Brain microvascular endothelial cell (primary cell): ENCODE results near the gene POU2AF2.

ENCODE experiments used
- DNase-seq: peaks from one replicate; pipeline ENCODE4 v3.0.0-alpha.2; 2020
- H3K27ac ChIP-seq: fragments of 250-450 bp; sonication (Bioruptor Pico); 2 replicates; pipeline ENCODE4 v1.5.1; 2020; ENCODE audit warnings: mild to moderate bottlenecking, moderate library complexity
- H3K27me3 ChIP-seq: fragments of 250-450 bp; sonication (Bioruptor Pico); replicated peaks from 2 replicates; pipeline ENCODE4 v1.5.1; 2020; ENCODE audit warnings: mild to moderate bottlenecking
- H3K36me3 ChIP-seq: fragments of 250-450 bp; sonication (Bioruptor Pico); replicated peaks from 2 replicates; pipeline ENCODE4 v1.5.1; 2020; ENCODE audit warnings: mild to moderate bottlenecking
- H3K4me3 ChIP-seq: 2 replicates; pipeline ENCODE4 v1.5.1; 2011; ENCODE audit warnings: low read depth, mild to moderate bottlenecking, control low read depth, low read length, moderate library complexity
- CTCF ChIP-seq: IDR thresholded peaks from 2 replicates; pipeline ENCODE4 v1.5.1; 2011; ENCODE audit warnings: low read depth, mild to moderate bottlenecking, moderate library complexity, low read length, control low read depth, inconsistent platforms; ENCODE audit errors: missing control alignments
- in situ Hi-C: cut with HindIII; loops from 2 replicates; pipeline ENCODE4 v1.10.0; 2017; ENCODE audit warnings: low sequenced_read_pairs, low pct_ligation_motif_present

POU2AF2 gene

GRCh38 chr11:111307472-111308108, 62.1 kb downstream of the POU2AF2 start:
- in situ Hi-C loops, result no loop called here
- peaks cover 5% of the 10 kb centered on the region for H3K27me3 ChIP-seq
- no peak for TF ChIP-seq CTCF

DNA sequence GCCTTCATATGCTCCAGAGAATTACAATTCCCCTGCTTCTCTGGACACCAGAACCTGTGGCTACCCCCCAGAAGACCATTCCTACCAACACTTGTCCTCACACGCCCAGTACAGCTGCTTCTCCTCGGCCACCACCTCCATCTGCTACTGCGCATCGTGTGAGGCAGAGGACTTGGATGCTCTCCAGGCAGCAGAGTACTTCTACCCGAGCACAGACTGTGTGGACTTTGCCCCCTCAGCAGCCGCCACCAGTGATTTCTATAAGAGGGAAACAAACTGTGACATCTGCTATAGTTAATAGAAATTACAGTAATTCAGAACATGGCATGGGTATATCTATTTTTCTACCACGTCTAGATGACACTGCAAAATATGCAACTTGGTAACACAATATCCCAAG, 62.6 kb downstream of the POU2AF2 start:
- DNase-seq, result no peak
- in situ Hi-C loops, result no loop called here

More at GRCh38 chr11:111307472-111308108, 62.1 kb downstream of the POU2AF2 start:
- Histone ChIP-seq H3K27ac (no peak overlapping the region), H3K4me3 (no peak overlapping the region), H3K36me3 (no peaks in the 10 kb centered on the region)
- DNase-seq, result no peak

DNA sequence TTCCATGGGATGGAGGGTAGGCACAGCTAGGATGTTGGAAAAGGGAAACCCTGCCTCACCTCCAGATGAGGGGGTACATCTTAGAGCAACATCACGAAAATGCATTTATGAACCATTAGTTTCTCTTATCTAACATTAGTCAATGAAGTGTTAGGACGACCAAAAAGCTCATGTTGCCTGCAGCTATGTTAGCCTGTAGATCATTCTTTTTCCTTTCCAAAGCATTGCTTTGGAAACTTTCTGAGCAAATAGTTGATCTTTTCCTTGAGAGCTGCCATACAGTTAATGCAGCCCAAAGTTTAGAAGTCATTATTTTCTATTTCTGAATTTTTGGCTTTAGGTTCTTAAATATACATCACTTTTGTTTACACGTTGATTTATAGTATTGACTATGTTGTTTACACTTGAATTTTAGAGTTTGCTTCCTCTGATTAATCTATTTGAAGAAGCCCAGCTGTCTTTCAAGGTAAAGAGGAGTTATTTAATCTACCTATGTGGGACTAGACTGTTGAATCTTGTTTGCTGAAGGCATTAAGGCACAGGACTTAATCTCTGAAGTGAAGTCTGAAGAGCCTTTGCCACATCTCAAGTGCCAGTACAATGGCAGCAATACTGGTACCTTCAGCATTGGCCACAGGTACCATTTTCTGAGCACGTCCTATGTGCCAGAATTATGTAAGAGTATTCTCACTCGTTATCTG, 63.8 kb downstream of the POU2AF2 start:
- H3K27ac ChIP-seq, result no peak overlapping the region
- no peak overlapping the region for H3K4me3 ChIP-seq
- no peak for DNase-seq
- peaks cover 2% of the 10 kb centered on the region for H3K27me3 ChIP-seq
- in situ Hi-C loops, result no loop called here
- H3K36me3 ChIP-seq, result no peaks in the 10 kb centered on the region
- TF ChIP-seq CTCF, result no peak

More for the DNA sequence above, 62.6 kb downstream of the POU2AF2 start:
- no peak for TF ChIP-seq CTCF
- Histone ChIP-seq H3K27ac (no peak overlapping the region), H3K36me3 (no peaks in the 10 kb centered on the region), H3K4me3 (no peak overlapping the region), H3K27me3 (peaks cover 5% of the 10 kb centered on the region)

- H3K36me3 ChIP-seq, result no peaks in the 10 kb centered on the region
- H3K4me3 ChIP-seq, result no peak overlapping the region
- DNase-seq, result no peak
- peaks cover 2% of the 10 kb centered on the region for H3K27me3 ChIP-seq
- no peak overlapping the region for H3K27ac ChIP-seq
- in situ Hi-C loops, result no loop called here
- TF ChIP-seq CTCF, result no peak
These were observed 64.6 kb downstream of the POU2AF2 start for GRCh38 chr11:111310088-111310487.

- no peak overlapping the region for H3K27ac ChIP-seq
- no peaks in the 10 kb centered on the region for H3K36me3 ChIP-seq
- no peak for TF ChIP-seq CTCF
- peaks cover 2% of the 10 kb centered on the region for H3K27me3 ChIP-seq
- H3K4me3 ChIP-seq, result no peak overlapping the region
- in situ Hi-C loops, result no loop called here
- DNase-seq, result no peak
These were observed 65.2 kb downstream of the POU2AF2 start for GRCh38 chr11:111310723-111311122.
